Esophagus (tissue), 2 donors: ENCODE measurements around the gene SPTB. TPM values are rescaled to one million over a fixed set of nuclear protein-coding genes. Genes with fewer than 3 reads are reported as not detected.

ENCODE experiments used
- H3K27ac ChIP-seq, 2 donors: one replicate each; pipeline ENCODE4 v1.5.1; 2013; ENCODE audit warnings: low read depth in 2 of 2, mild to moderate bottlenecking in 2 of 2, inconsistent platforms in 1 of 2, low read length in 1 of 2, moderate library complexity in 1 of 2
- H3K27me3 ChIP-seq, 2 donors: one replicate each; pipeline ENCODE4 v1.6.1; 2013; ENCODE audit warnings: low read length in 2 of 2, control low read depth in 1 of 2, mild to moderate bottlenecking in 1 of 2; ENCODE audit not compliant: insufficient read depth in 2 of 2, control insufficient read depth in 1 of 2
- H3K36me3 ChIP-seq, 2 donors: one replicate each; pipeline ENCODE4 v1.6.1; 2013; ENCODE audit warnings: low read length in 1 of 2; ENCODE audit not compliant: control insufficient read depth in 2 of 2, insufficient read depth in 2 of 2
- H3K4me1 ChIP-seq, 2 donors: one replicate each; pipeline ENCODE4 v1.6.1; 2013; ENCODE audit warnings: low read length in 1 of 2; ENCODE audit not compliant: control insufficient read depth in 2 of 2, insufficient read depth in 2 of 2
- H3K4me3 ChIP-seq, 2 donors: one replicate each; pipeline ENCODE4 v1.5.1; 2013; ENCODE audit warnings: low read length in 2 of 2, mild to moderate bottlenecking in 2 of 2, low read depth in 1 of 2, moderate library complexity in 1 of 2
- H3K9me3 ChIP-seq, 2 donors: one replicate each; pipeline ENCODE4 v1.6.1; 2013; ENCODE audit warnings: mild to moderate bottlenecking in 2 of 2, low read depth in 1 of 2, low read length in 1 of 2, moderate library complexity in 1 of 2; ENCODE audit not compliant: control insufficient read depth in 2 of 2, insufficient read depth in 1 of 2
- WGBS, 2 donors: extraction: QIAGEN DNeasy Blood & Tissue Kit; methylation state at CpG; one replicate each; pipeline ENCODE4 v1.1.7; 2013; 5-methylcytosine and 5-hydroxymethylcytosine counted together
- polyA plus RNA-seq, 2 donors: library from polyadenylated mRNA; stranded (reverse); fragments of 200-250 nt; gene quantifications; one replicate each; pipeline ENCODE4 v1.2.3, GENCODE V29; 2013
- donor health status: healthy with polysubstance abuse.
- donor health status: Bipolar disorder and iron deficiency.

SPTB gene
- polyA plus RNA-seq, 2 donors: 0.11 to 0.41 TPM

DNA sequence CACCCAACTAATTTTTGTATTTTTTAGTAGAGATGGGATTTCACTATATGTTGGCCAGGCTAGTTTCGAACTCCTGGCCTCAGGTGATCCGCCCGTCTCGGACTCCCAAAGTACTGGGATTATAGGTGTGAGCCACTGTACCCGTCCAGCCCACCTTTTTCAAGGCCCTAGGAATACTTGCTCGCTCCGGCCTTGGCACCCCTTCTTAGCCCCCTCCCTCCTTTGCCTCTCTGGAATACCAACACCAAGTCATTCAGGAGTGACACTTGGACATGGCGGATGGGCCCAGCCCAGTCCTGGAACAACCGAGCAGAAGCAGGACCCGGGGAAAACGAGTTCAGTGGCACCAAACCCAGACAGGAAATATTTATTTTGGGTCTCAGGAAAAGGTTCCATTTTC is 146.4 kb downstream of the SPTB start:
- no peak overlapping the region for H3K4me3 ChIP-seq
- H3K9me3 ChIP-seq: no peaks in the 10 kb centered on the region
- H3K27ac ChIP-seq: no peak overlapping the region
- peaks cover 8 to 36% of the 10 kb centered on the region in 2 donors for H3K36me3 ChIP-seq
- H3K27me3 ChIP-seq: no peaks in the 10 kb centered on the region
- WGBS, 2 donors: 86 to 87% methylated on average over 11 of the region's 11 CpGs
- peaks cover 10 to 22% of the 10 kb centered on the region in 2 donors for H3K4me1 ChIP-seq

DNA sequence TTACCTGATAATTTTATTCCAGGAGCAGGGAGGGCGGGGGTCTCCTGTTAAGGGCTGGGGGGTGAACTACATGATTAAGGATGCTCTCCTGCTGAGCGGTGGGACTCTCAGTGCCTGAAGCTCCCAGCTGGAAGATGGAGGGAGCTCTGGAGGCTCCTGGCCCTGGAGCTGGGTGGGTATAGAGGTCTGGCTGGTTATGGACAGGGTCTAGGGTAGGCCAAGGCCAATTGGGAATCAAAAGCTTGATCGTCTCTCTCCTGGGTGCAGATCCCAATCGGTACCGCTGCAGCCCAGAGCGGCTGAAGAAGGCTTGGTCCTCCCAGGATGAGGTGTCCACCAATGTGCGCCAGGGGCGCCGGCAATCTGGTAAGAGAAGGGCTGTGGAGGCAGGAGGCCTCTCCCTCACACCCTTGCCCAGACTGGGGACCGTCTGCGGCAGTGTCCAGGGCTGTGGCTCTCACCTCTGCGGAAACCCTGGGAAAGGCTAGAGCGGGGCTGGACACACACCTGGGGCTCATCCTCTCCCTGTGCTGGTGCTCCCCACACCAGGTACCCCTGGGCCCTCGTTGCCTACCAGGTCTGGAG is 147.1 kb downstream of the SPTB start:
- Histone ChIP-seq H3K4me3 (no peak overlapping the region), H3K9me3 (no peaks in the 10 kb centered on the region), H3K36me3 (peaks cover 8 to 42% of the 10 kb centered on the region in 2 donors), H3K27me3 (no peaks in the 10 kb centered on the region), H3K27ac (no peak overlapping the region), H3K4me1 (peaks cover 10 to 15% of the 10 kb centered on the region in 2 donors)
- 95 to 96% methylated on average over 14 of the region's 14 CpGs for WGBS, 2 donors

DNA sequence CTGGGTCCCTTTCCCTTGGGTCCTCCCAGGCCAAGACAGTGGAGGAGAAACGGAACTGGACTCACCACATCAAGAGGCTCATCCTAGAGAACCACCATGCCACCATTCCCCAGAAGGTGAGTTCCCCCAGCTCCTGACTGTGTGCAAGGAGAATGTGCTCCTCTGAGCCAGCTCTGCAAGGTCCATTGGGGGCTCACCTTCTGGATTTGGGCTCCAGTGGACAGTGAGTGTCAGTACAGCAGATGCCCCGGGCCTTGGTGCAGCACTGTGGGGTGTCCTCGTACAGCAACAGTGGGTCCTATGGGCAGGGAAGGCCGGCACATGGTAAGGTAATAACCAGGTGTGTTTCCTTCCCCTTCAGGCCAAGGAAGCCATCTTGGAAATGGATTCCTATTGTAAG is 147.6 kb downstream of the SPTB start:
- no peak overlapping the region for H3K27ac ChIP-seq
- H3K4me3 ChIP-seq: no peak overlapping the region
- H3K36me3 ChIP-seq: peaks cover 8 to 44% of the 10 kb centered on the region in 2 donors
- 91 to 98% methylated on average over 4 of the region's 4 CpGs for WGBS, 2 donors
- H3K27me3 ChIP-seq: no peaks in the 10 kb centered on the region
- H3K9me3 ChIP-seq: no peaks in the 10 kb centered on the region
- peaks cover 4 to 9% of the 10 kb centered on the region in 2 donors for H3K4me1 ChIP-seq

DNA sequence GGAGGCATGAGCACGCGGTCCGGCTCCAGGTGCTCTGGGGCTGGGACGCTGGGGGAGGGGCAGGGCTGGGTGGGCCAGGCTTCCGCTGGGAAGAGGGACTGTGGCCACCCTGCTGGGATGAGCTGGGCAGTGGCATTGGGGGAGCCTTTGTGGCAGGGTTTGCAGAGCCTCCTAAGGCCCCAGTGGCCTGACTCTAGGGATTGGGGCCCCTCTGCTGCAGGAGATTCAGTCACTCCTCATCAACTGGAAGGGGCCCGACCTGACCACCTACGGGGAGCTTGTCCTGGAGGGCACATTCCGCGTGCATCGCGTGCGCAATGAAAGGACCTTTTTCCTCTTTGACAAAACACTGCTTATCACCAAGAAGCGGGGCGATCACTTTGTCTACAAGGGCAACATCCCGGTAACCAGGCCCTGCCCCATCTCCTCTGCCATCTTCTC is 148.5 kb downstream of the SPTB start:
- no peaks in the 10 kb centered on the region for H3K9me3 ChIP-seq
- WGBS, 2 donors: 93 to 95% methylated on average over 15 of the region's 15 CpGs
- peaks cover 1 to 5% of the 10 kb centered on the region in 2 donors for H3K4me1 ChIP-seq
- no peak overlapping the region for H3K27ac ChIP-seq
- H3K27me3 ChIP-seq: no peaks in the 10 kb centered on the region
- peaks cover 8 to 42% of the 10 kb centered on the region in 2 donors for H3K36me3 ChIP-seq
- no peak overlapping the region for H3K4me3 ChIP-seq

DNA sequence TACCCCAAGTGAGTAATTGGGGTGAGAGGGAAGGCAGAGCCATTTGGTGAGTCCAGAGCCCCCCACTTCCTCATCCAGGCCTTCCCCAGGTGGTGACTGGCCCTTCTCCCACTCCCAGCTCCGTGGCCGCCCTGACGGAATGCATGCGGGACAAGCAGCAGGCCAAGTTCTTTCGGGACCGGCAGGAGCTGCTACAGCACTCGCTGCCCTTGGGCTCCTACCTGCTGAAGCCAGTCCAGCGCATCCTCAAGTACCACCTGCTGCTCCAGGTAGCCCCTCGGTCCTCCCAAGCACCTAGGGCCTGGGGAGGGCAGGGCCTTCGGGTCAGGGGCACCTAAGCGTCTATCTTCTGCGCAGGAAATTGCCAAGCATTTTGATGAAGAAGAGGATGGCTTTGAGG is 149.0 kb downstream of the SPTB start:
- H3K4me1 ChIP-seq: peaks cover 0 to 8% of the 10 kb centered on the region in 2 donors
- WGBS, 2 donors: 91 to 92% methylated on average over 12 of the region's 12 CpGs
- H3K27ac ChIP-seq: no peak overlapping the region
- H3K9me3 ChIP-seq: no peaks in the 10 kb centered on the region
- H3K27me3 ChIP-seq: no peaks in the 10 kb centered on the region
- no peak overlapping the region for H3K4me3 ChIP-seq
- H3K36me3 ChIP-seq: peaks cover 8 to 39% of the 10 kb centered on the region in 2 donors

DNA sequence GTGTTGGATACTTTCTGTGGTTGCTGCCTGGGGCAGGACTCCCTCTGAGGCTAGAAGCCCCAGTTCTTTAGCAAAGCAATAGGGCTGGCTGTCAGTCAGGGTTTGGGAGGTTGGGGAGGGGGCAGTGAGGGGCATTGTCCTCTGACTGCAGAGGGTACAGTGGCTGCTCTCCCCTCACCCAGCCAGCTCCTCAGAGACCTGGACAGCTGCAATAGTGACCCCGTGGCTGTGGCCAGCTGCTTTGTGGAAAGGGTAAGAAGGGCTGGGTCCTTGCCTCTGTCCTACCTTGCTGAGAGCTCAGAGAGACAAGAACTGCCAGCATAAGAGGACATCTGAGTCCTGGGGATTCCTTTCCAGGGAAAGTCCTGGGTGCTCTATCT is 149.7 kb downstream of the SPTB start:
- Histone ChIP-seq H3K4me1 (peaks cover 0 to 14% of the 10 kb centered on the region in 2 donors), H3K36me3 (peaks cover 8 to 39% of the 10 kb centered on the region in 2 donors), H3K4me3 (no peak overlapping the region), H3K27me3 (no peaks in the 10 kb centered on the region), H3K9me3 (no peaks in the 10 kb centered on the region), H3K27ac (no peak overlapping the region)
- 83 to 85% methylated on average over 1 of the region's 1 CpG for WGBS, 2 donors

DNA sequence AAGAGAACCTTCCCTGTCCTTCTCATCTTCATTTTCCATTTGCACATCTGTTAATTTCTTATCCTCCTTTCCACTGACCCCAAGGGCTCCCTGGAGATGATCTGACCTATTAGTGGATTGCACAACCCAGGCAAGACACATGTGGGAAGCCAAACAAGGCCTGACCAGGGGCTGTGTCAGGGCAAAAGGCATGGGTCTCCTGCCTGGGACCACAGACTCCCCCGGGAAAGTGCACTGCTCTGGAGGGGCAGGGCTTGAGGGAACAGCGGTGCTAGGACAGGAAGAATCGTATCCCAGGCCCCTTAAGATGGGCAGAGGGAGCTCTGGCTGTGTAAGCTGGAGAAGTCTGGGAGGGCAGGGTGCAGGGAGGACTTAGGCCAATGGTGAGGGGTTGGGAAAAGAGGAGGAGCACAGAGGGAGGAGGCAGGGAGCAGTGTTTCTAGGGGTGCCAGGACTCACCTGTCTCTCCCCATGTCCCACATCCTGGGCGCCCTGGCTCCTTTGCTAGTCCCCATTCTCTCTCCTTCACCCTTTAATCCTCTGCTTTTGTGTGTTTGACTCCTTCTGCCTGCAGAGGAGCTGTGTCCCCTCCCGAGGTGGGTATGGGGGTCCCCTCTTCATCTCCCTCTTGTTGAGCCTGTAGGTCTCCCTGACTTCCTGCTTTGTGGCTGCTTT is 150.2 kb downstream of the SPTB start:
- Histone ChIP-seq H3K4me1 (peaks cover 0 to 14% of the 10 kb centered on the region in 2 donors), H3K27me3 (no peaks in the 10 kb centered on the region), H3K9me3 (no peaks in the 10 kb centered on the region), H3K4me3 (no peak overlapping the region), H3K27ac (no peak overlapping the region), H3K36me3 (peaks cover 8 to 39% of the 10 kb centered on the region in 2 donors)
- 74 to 76% methylated on average over 5 of the region's 5 CpGs for WGBS, 2 donors

DNA sequence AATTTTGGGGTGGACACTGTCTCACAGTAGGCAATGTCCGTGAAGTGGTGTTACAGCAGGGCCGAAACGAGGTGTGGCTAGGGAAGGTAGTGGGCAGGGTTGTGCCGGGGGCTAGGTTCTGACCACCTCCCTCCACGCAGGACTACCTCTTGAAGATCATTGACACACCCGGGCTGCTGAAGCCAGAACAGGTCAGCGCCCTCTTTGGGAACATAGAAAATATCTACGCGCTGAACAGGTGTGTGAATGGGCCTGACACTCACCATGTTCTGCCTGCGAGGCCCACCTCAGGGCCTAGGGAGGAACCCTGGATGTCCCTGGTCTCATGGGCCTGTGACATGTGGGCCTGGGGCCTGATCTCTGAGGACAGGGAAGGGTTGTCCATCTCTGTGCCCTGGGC is 150.9 kb downstream of the SPTB start:
- Histone ChIP-seq H3K36me3 (peaks cover 8 to 39% of the 10 kb centered on the region in 2 donors), H3K4me1 (peaks cover 0 to 18% of the 10 kb centered on the region in 2 donors), H3K27ac (no peak overlapping the region), H3K9me3 (no peaks in the 10 kb centered on the region), H3K27me3 (no peaks in the 10 kb centered on the region), H3K4me3 (no peak overlapping the region)
- WGBS, 2 donors: 95 to 96% methylated on average over 10 of the region's 10 CpGs

DNA sequence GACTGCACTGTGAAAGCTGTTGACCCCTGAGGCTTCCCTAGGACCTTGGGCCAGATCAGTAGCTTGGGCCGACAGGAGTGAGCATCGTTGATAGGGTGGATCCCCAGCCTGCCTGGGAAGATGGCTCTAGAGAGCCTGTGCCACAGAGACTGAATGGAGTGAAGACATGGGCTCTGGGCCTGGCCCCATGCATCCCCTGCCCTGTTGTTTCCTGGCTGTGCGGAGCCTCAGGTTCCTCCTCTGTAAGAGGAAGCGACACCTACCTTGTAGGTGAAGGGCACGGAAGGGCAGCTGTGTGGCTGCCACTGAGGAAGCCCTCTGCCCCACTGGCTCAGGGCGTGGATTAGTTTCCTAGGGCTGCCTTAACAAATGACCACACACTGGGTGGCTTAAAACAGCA is 151.6 kb downstream of the SPTB start:
- H3K27me3 ChIP-seq: no peaks in the 10 kb centered on the region
- peaks cover 0 to 22% of the 10 kb centered on the region in 2 donors for H3K4me1 ChIP-seq
- H3K9me3 ChIP-seq: no peaks in the 10 kb centered on the region
- WGBS, 2 donors: 79 to 85% methylated on average over 6 of the region's 6 CpGs
- H3K27ac ChIP-seq: no peak overlapping the region
- H3K36me3 ChIP-seq: peaks cover 8 to 36% of the 10 kb centered on the region in 2 donors
- no peak overlapping the region for H3K4me3 ChIP-seq
